ENCODE data around the gene STK10. TPM values are rescaled to one million over a fixed set of nuclear protein-coding genes. Genes with fewer than 3 reads are reported as not detected.

STK10 gene
- total RNA-seq, 3 donors from 2014 or later, result 62.1 to 79.0 (median 72.6) TPM

DNA sequence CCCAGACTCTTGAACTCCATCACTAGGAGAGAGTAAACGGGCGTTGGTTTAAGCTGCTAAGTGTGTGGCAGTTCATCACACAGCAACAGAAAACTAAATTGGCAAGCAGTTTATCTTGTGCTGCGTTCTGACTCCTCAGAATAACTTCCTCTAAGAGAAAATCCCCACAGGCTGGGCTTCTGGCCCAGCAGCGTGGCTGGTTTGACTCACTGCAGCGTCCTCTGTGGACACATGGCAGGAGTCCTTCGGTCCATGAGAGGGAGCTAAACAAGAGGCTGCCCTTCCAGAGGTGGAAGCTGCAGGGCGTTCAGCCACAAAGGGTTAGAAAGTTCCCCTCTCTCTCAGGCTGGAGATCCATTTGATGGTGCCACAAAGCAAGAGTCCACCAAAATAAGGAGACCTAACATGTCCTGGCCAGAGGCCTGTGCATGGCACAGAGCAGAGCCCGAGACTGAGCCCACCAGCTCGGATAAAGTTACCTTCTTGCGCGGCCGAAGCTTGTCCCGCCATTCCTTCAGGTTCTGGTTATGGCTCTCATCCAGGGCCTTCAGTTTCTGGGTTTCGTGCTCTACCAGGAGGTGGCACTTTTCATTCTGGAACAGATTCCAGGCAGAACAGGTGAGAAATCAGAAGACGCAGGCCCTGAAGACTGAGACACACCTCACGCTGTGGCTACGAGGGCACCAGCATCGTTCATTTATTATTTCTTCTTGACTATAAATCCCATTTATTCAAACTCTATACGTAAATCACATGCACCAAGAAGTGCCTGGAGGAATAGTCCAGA is 135.4 kb downstream of the STK10 start:
- no peaks in the 10 kb centered on the region for H3K9me3 Mint-ChIP-seq
- no peak for ATAC-seq
- no peak overlapping the region for H3K4me3 Mint-ChIP-seq
- H3K4me1 Mint-ChIP-seq (ENCODE audit: low read depth), result peaks cover 14% of the 10 kb centered on the region
- H3K36me3 Mint-ChIP-seq (ENCODE audit: insufficient read depth), result peaks cover 47% of the 10 kb centered on the region
- no peaks in the 10 kb centered on the region for H3K27me3 Mint-ChIP-seq (ENCODE audit: low read depth)
- DNase-seq, result no peak

DNA sequence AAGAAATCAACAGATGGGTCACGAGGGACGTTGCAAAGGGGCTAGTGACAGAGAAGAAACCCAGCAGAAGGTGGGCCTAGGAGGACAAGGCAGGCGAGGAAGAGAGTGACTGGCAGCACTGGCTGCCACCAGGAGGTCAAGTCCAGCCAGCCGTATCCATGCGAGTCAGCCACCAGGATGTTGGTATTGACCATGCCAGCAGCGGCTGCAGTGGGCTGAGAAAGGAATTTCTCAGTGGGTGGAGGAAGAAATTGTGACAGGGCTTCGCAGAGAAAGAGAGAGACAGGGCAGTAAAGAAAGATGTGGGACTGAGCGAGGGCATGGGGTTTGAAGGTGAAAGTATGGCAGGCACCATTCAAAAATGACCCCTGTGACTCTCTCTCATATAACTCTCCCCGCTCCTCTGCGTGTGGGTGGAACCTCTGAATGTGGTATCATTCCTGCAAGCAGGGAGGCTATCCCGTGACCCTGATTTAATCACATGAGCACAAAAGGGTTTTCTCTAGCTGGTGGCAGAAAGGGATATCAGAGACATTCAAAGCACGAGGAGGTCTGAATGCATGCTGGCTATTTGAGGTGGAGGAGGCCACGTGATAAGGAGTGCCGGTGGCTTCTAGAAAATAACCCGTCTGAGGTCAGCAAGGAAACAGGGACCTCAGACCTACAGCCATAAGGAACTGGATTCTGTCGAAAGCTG is 136.2 kb downstream of the STK10 start:
- Mint-ChIP-seq H3K4me3 (no peak overlapping the region), H3K36me3 (ENCODE audit: insufficient read depth) (peaks cover 39% of the 10 kb centered on the region), H3K4me1 (ENCODE audit: low read depth) (peaks cover 13% of the 10 kb centered on the region), H3K9me3 (no peaks in the 10 kb centered on the region), H3K27me3 (ENCODE audit: low read depth) (no peaks in the 10 kb centered on the region)
- no peak for DNase-seq
- no peak for ATAC-seq

- Mint-ChIP-seq H3K36me3 (ENCODE audit: insufficient read depth) (peaks cover 35% of the 10 kb centered on the region), H3K4me1 (ENCODE audit: low read depth) (peaks cover 13% of the 10 kb centered on the region), H3K27me3 (ENCODE audit: low read depth) (no peaks in the 10 kb centered on the region), H3K9me3 (no peaks in the 10 kb centered on the region), H3K4me3 (no peak overlapping the region)
- DNase-seq (no peak), ATAC-seq (no peak)
Observed at GRCh38 chr5:172050080-172050479, 137.9 kb downstream of the STK10 start.

- no peak overlapping the region for H3K4me3 Mint-ChIP-seq
- ATAC-seq, result no peak
- DNase-seq, result no peak
- H3K27me3 Mint-ChIP-seq (ENCODE audit: low read depth), result no peaks in the 10 kb centered on the region
- H3K9me3 Mint-ChIP-seq, result no peaks in the 10 kb centered on the region
- H3K36me3 Mint-ChIP-seq (ENCODE audit: insufficient read depth), result peaks cover 38% of the 10 kb centered on the region
- H3K4me1 Mint-ChIP-seq (ENCODE audit: low read depth), result peaks cover 13% of the 10 kb centered on the region
Observed at GRCh38 chr5:172049226-172049796, 138.7 kb downstream of the STK10 start.

- Mint-ChIP-seq H3K27me3 (ENCODE audit: low read depth) (no peaks in the 10 kb centered on the region), H3K4me3 (no peak overlapping the region), H3K4me1 (ENCODE audit: low read depth) (peaks cover 13% of the 10 kb centered on the region), H3K36me3 (ENCODE audit: insufficient read depth) (peaks cover 39% of the 10 kb centered on the region), H3K9me3 (no peaks in the 10 kb centered on the region)
- ATAC-seq, result no peak
- DNase-seq, result no peak
Observed at GRCh38 chr5:172048539-172049101, 139.4 kb downstream of the STK10 start.

- Mint-ChIP-seq H3K9me3 (no peaks in the 10 kb centered on the region), H3K4me1 (ENCODE audit: low read depth) (peaks cover 15% of the 10 kb centered on the region), H3K36me3 (ENCODE audit: insufficient read depth) (peaks cover 37% of the 10 kb centered on the region)
Observed at GRCh38 chr5:172048170-172048422, 139.9 kb downstream of the STK10 start.

GRCh38 chr5:172046593-172046992 is 141.4 kb downstream of the STK10 start:
- Mint-ChIP-seq H3K4me1 (ENCODE audit: low read depth) (peaks cover 16% of the 10 kb centered on the region), H3K27me3 (ENCODE audit: low read depth) (no peaks in the 10 kb centered on the region), H3K4me3 (no peak overlapping the region), H3K9me3 (no peaks in the 10 kb centered on the region), H3K36me3 (ENCODE audit: insufficient read depth) (peaks cover 33% of the 10 kb centered on the region)
- ATAC-seq (no peak), DNase-seq (no peak)

More at GRCh38 chr5:172048170-172048422, 139.9 kb downstream of the STK10 start:
- DNase-seq, result no peak
- Mint-ChIP-seq H3K27me3 (ENCODE audit: low read depth) (no peaks in the 10 kb centered on the region), H3K4me3 (no peak overlapping the region)
- no peak for ATAC-seq

DNA sequence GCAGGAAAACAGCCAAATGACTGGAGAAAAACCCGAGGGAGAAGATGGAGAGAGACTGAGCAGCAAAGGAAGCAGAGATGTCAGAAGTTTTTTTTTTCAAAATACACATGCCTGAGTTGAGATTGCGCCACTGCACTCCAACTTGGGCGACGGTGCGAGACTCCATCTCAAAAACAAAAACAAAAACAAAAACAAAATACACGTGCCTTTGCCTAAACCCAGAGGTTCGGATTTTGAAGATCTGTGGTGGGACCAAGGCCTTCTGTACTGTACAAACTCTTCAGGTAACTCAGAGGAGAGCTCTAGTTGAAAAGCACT is 142.8 kb downstream of the STK10 start:
- peaks cover 29% of the 10 kb centered on the region for H3K36me3 Mint-ChIP-seq (ENCODE audit: insufficient read depth)
- ATAC-seq (no peak), DNase-seq (no peak)
- H3K27me3 Mint-ChIP-seq (ENCODE audit: low read depth), result no peaks in the 10 kb centered on the region
- peaks cover 16% of the 10 kb centered on the region for H3K4me1 Mint-ChIP-seq (ENCODE audit: low read depth)
- no peaks in the 10 kb centered on the region for H3K9me3 Mint-ChIP-seq
- no peak overlapping the region for H3K4me3 Mint-ChIP-seq

GRCh38 chr5:172044631-172045314 is 143.3 kb downstream of the STK10 start:
- ATAC-seq, result no peak

DNA sequence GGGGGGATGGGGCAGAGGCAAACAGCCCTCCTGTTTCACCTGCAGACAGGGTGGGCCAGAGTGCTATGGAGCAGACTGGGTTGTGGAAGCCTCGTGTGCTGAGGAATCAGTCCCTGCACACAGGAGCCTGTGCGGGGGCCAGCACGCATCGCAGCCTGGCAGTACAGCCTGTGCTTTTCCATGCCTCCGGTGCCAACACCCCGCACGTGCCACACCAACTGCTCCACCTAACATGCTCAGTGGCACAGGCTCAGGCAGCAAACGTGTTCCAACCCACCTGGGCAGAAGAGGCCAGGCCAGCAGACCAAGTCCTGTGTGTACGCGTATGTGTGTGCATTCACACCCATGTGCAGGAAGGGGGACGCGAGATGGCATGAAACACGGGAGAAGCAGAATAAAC is 144.2 kb downstream of the STK10 start:
- Mint-ChIP-seq H3K4me3 (no peak overlapping the region), H3K4me1 (ENCODE audit: low read depth) (peaks cover 15% of the 10 kb centered on the region), H3K36me3 (ENCODE audit: insufficient read depth) (peaks cover 19% of the 10 kb centered on the region), H3K27me3 (ENCODE audit: low read depth) (no peaks in the 10 kb centered on the region), H3K9me3 (no peaks in the 10 kb centered on the region)
- DNase-seq, result no peak
- ATAC-seq, result no peak

More at GRCh38 chr5:172044631-172045314, 143.3 kb downstream of the STK10 start:
- no peaks in the 10 kb centered on the region for H3K27me3 Mint-ChIP-seq (ENCODE audit: low read depth)
- DNase-seq, result no peak
- no peak overlapping the region for H3K4me3 Mint-ChIP-seq
- peaks cover 26% of the 10 kb centered on the region for H3K36me3 Mint-ChIP-seq (ENCODE audit: insufficient read depth)
- peaks cover 20% of the 10 kb centered on the region for H3K4me1 Mint-ChIP-seq (ENCODE audit: low read depth)
- H3K9me3 Mint-ChIP-seq, result no peaks in the 10 kb centered on the region

- Mint-ChIP-seq H3K4me1 (ENCODE audit: low read depth) (peaks cover 8% of the 10 kb centered on the region), H3K9me3 (no peaks in the 10 kb centered on the region), H3K4me3 (no peak overlapping the region), H3K36me3 (ENCODE audit: insufficient read depth) (peaks cover 17% of the 10 kb centered on the region), H3K27me3 (ENCODE audit: low read depth) (no peaks in the 10 kb centered on the region)
- ATAC-seq, result no peak
- no peak for DNase-seq
Observed at GRCh38 chr5:172042183-172042582, 145.8 kb downstream of the STK10 start.

- Mint-ChIP-seq H3K4me1 (ENCODE audit: low read depth) (peaks cover 16% of the 10 kb centered on the region), H3K27me3 (ENCODE audit: low read depth) (no peaks in the 10 kb centered on the region), H3K9me3 (no peaks in the 10 kb centered on the region), H3K36me3 (ENCODE audit: insufficient read depth) (peaks cover 5% of the 10 kb centered on the region), H3K4me3 (no peak overlapping the region)
- DNase-seq, result no peak
- no peak for ATAC-seq
Observed at GRCh38 chr5:172038167-172038566, 149.9 kb downstream of the STK10 start.

GRCh38 chr5:172035049-172035448 is 153.0 kb downstream of the STK10 start:
- peaks cover 19% of the 10 kb centered on the region for H3K36me3 Mint-ChIP-seq (ENCODE audit: insufficient read depth)
- H3K4me3 Mint-ChIP-seq, result no peak overlapping the region
- ATAC-seq (peak; percentile 82 to 89), DNase-seq (no peak)
- no peaks in the 10 kb centered on the region for H3K27me3 Mint-ChIP-seq (ENCODE audit: low read depth)
- peaks cover 12% of the 10 kb centered on the region for H3K4me1 Mint-ChIP-seq (ENCODE audit: low read depth)
- peaks cover 3% of the 10 kb centered on the region for H3K9me3 Mint-ChIP-seq

GRCh38 chr5:172031894-172032461 is 156.0 kb downstream of the STK10 start:
- H3K27me3 Mint-ChIP-seq (ENCODE audit: low read depth), result no peaks in the 10 kb centered on the region
- peaks cover 3% of the 10 kb centered on the region for H3K9me3 Mint-ChIP-seq
- ATAC-seq, result no peak
- DNase-seq, result no peak
- H3K36me3 Mint-ChIP-seq (ENCODE audit: insufficient read depth), result peaks cover 20% of the 10 kb centered on the region
- H3K4me1 Mint-ChIP-seq (ENCODE audit: low read depth), result peaks cover 10% of the 10 kb centered on the region
- no peak overlapping the region for H3K4me3 Mint-ChIP-seq
